ENCODE measurements around the gene CCDC17. TPM values are rescaled to one million over a fixed set of nuclear protein-coding genes. Genes with fewer than 3 reads are reported as not detected.

CCDC17 gene
- total RNA-seq, 1 experiment from 2014 or later = 6.6 TPM

GRCh38 chr1:45585496-45586075, 38.3 kb downstream of the CCDC17 start:
- CTCF ChIA-PET = no interaction called here

GRCh38 chr1:45585110-45585426, 38.8 kb downstream of the CCDC17 start:
- no TSS peak for BruUV-seq (replicated peaks)
- no peaks in the 10 kb centered on the region for H3K9me3 ChIP-seq (ENCODE audit: insufficient read depth, low read depth)
- H3K27ac ChIP-seq = no peak overlapping the region; the same call in 1 of the 2 replicates

More at GRCh38 chr1:45585496-45586075, 38.3 kb downstream of the CCDC17 start:
- H3K4me2 ChIP-seq = peak overlapping the region; percentile 89
- BruUV-seq (replicated peaks) = no TSS peak
- no peaks in the 10 kb centered on the region for H3K9me2 ChIP-seq (ENCODE audit: insufficient read depth)
- peaks cover 60% of the 10 kb centered on the region for H3K79me2 ChIP-seq (ENCODE audit: low read depth)
- peak overlapping the region; percentile 86 for H3K4me3 ChIP-seq
- no peak for DNase-seq
- H3K27ac ChIP-seq = no peak overlapping the region; the same call in 1 of the 2 replicates
- no peaks in the 10 kb centered on the region for H3K27me3 ChIP-seq (ENCODE audit: insufficient read depth, low read depth)
- no peaks in the 10 kb centered on the region for H3K9me3 ChIP-seq (ENCODE audit: insufficient read depth, low read depth)
- TF ChIP-seq EZH2 (IDR thresholded peaks at IDR 0.05; ENCODE audit: low read depth) (no peak), CTCF (conservative IDR thresholded peaks at IDR 0.05) (no peak)
- no peak overlapping the region for H2AFZ ChIP-seq
- intact Hi-C loops (cut with micrococcal nuclease; ENCODE audit: unreplicated experiment) = loop anchor here (2.0 to 10.0 kb wide), 3 partner anchors 101 to 851 kb away; partner anchors contain the start of genes BTBD19, DYNLT4, GPBP1L1 and KIF2C
- POLR2A ChIA-PET (ENCODE audit: unreplicated experiment) = interaction anchor here (0.6 kb wide), 2 partner anchors 14 to 69 kb away, joined by 3 to 23 read pairs; no protein-coding TSS in a partner anchor
- peaks cover 3% of the 10 kb centered on the region for H3K36me3 ChIP-seq (ENCODE audit: low read depth)
- H3K4me1 ChIP-seq (replicated peaks; ENCODE audit: insufficient read depth) = peaks cover 17% of the 10 kb centered on the region
- peaks cover 49% of the 10 kb centered on the region for H4K20me1 ChIP-seq (ENCODE audit: insufficient read depth)
- peaks cover 22% of the 10 kb centered on the region for H3F3A ChIP-seq (ENCODE audit: insufficient read depth, low read depth)

More at GRCh38 chr1:45585110-45585426, 38.8 kb downstream of the CCDC17 start:
- ChIA-PET POLR2A (ENCODE audit: unreplicated experiment) (interaction anchor here (0.6 to 0.7 kb wide), 11 partner anchors 14 to 865 kb away, joined by 3 to 23 read pairs (median 4); partner anchors contain the start of gene AKR1A1), CTCF (interaction anchor here (0.6 kb wide), 1 partner anchor 228 kb away, joined by 3 read pairs; no protein-coding TSS in a partner anchor)
- H3K79me2 ChIP-seq (ENCODE audit: low read depth) = peaks cover 55% of the 10 kb centered on the region
- peaks cover 22% of the 10 kb centered on the region for H3F3A ChIP-seq (ENCODE audit: insufficient read depth, low read depth)
- DNase-seq = no peak
- peak overlapping the region; percentile 86 for H3K4me3 ChIP-seq
- no peaks in the 10 kb centered on the region for H3K9me2 ChIP-seq (ENCODE audit: insufficient read depth)
- peaks cover 3% of the 10 kb centered on the region; the same call in 1 of the 2 replicates for H3K36me3 ChIP-seq (ENCODE audit: low read depth)
- H3K4me1 ChIP-seq (replicated peaks; ENCODE audit: insufficient read depth) = peaks cover 17% of the 10 kb centered on the region
- H4K20me1 ChIP-seq (ENCODE audit: insufficient read depth) = peaks cover 49% of the 10 kb centered on the region
- TF ChIP-seq EZH2 (IDR thresholded peaks at IDR 0.05; ENCODE audit: low read depth) = no peak
- no peak for TF ChIP-seq CTCF (conservative IDR thresholded peaks at IDR 0.05)
- H3K4me2 ChIP-seq = peak overlapping the region; percentile 89
- intact Hi-C loops (cut with micrococcal nuclease; ENCODE audit: unreplicated experiment) = loop anchor here (2.0 to 10.0 kb wide), 3 partner anchors 102 to 850 kb away; partner anchors contain the start of genes BTBD19, DYNLT4, GPBP1L1 and KIF2C
- peak overlapping the region; percentile 100; the same call in 1 of the 2 replicates for H2AFZ ChIP-seq
- no peaks in the 10 kb centered on the region for H3K27me3 ChIP-seq (ENCODE audit: insufficient read depth, low read depth)
